Ishikawa (cell line): ENCODE data around the gene RXRB.

Experiments used
- CEBPB ChIP-seq: IDR thresholded peaks from 2 replicates; pipeline ENCODE4 v1.6.1; 2012
- EP300 ChIP-seq: IDR thresholded peaks from 2 replicates; pipeline ENCODE4 v1.6.1; 2012; ENCODE audit warnings: borderline replicate concordance
- FOXM1 ChIP-seq: IDR thresholded peaks from 2 replicates; pipeline ENCODE4 v1.6.1; 2012; ENCODE audit warnings: low read depth, borderline replicate concordance
- NFIC ChIP-seq: IDR thresholded peaks from 2 replicates; pipeline ENCODE4 v1.6.1; 2012
- RAD21 ChIP-seq: IDR thresholded peaks from 2 replicates; pipeline ENCODE4 v1.6.1; 2012; ENCODE audit warnings: low read depth
- TAF1 ChIP-seq: IDR thresholded peaks from 2 replicates; pipeline ENCODE4 v1.6.1; 2012; ENCODE audit warnings: low read depth, mild to moderate bottlenecking
- TEAD4 ChIP-seq: IDR thresholded peaks from 2 replicates; pipeline ENCODE4 v1.6.1; 2012
- ZBTB7A ChIP-seq: IDR thresholded peaks from 2 replicates; pipeline ENCODE4 v1.6.1; 2012; ENCODE audit warnings: low read depth
- TF ChIP-seq, protein P1 (sequence below): IDR thresholded peaks from 2 replicates; pipeline ENCODE4 v1.6.1; 2012
- TF ChIP-seq, protein P2 (sequence below): IDR thresholded peaks from 2 replicates; pipeline ENCODE4 v1.6.1; 2012; ENCODE audit warnings: low read depth, mild to moderate bottlenecking

DNA sequence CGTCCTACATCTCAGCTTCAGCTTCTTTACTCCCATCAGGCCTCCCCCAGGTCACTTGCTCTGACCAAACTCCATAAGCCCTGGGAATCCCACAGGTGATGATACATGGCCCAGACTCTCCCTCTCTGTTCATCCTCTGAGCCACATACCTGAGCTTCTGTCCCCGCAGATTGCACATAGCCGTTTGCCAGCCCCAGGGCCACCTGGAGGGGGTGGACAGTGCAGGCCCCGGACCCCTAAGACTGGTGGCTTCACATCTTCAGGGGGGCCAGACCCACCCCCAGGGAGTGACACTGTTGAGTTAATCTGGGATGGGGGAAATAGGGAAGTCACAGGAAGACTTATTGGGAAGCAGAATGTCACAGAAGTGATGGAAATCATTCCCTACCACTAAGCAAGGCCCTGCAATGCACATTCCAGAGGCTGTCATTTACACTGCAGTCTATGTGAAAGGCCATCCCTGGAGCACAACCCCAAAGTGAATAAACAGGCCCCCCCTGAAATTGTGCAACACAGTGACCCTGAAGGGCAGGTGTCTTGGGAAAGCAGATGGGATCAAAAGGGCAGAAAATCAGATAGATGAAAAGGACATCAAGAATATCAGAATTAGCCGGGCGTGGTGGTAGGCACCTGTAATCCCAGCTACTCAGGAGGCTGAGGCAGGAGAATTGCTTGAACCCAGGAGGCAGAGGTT, 2.2 kb downstream of the RXRB start:
- TF ChIP-seq RAD21 (no peak), FOXM1 (no peak), TEAD4 (no peak), EP300 (no peak), TAF1 (no peak), CEBPB (no peak), ZBTB7A (no peak), NFIC (no peak)
- TF ChIP-seq, protein P1, sequence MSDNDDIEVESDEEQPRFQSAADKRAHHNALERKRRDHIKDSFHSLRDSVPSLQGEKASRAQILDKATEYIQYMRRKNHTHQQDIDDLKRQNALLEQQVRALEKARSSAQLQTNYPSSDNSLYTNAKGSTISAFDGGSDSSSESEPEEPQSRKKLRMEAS: no peak
- TF ChIP-seq, protein P2, sequence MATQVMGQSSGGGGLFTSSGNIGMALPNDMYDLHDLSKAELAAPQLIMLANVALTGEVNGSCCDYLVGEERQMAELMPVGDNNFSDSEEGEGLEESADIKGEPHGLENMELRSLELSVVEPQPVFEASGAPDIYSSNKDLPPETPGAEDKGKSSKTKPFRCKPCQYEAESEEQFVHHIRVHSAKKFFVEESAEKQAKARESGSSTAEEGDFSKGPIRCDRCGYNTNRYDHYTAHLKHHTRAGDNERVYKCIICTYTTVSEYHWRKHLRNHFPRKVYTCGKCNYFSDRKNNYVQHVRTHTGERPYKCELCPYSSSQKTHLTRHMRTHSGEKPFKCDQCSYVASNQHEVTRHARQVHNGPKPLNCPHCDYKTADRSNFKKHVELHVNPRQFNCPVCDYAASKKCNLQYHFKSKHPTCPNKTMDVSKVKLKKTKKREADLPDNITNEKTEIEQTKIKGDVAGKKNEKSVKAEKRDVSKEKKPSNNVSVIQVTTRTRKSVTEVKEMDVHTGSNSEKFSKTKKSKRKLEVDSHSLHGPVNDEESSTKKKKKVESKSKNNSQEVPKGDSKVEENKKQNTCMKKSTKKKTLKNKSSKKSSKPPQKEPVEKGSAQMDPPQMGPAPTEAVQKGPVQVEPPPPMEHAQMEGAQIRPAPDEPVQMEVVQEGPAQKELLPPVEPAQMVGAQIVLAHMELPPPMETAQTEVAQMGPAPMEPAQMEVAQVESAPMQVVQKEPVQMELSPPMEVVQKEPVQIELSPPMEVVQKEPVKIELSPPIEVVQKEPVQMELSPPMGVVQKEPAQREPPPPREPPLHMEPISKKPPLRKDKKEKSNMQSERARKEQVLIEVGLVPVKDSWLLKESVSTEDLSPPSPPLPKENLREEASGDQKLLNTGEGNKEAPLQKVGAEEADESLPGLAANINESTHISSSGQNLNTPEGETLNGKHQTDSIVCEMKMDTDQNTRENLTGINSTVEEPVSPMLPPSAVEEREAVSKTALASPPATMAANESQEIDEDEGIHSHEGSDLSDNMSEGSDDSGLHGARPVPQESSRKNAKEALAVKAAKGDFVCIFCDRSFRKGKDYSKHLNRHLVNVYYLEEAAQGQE: no peak
